Breast epithelium (tissue), 4 donors: Measurements from ENCODE around the gene CLCA4. TPM values are rescaled to one million over a fixed set of nuclear protein-coding genes. Genes with fewer than 3 reads are reported as not detected.

Experiments
- DNase-seq, 2 donors: peaks; one replicate each; pipeline ENCODE4 v3.0.0-alpha.2; 2019; ENCODE audit warnings: low spot score in 2 of 2
- H3K27ac ChIP-seq, 2 donors: fragments of 200-600 bp; sonication (generic) in 1 of 2; one replicate each; pipeline ENCODE4 v1.5.1; 2016 to 2019; ENCODE audit warnings: mild to moderate bottlenecking in 1 of 2
- H3K27me3 ChIP-seq, 2 donors: fragments of 200-600 bp; sonication (generic) in 1 of 2; one replicate each; pipeline versions ENCODE4 v1.5.1 to v1.6.0; 2017 to 2019; ENCODE audit warnings: control low read depth in 1 of 2, mild to moderate bottlenecking in 1 of 2
- H3K36me3 ChIP-seq: fragments of 200-600 bp; one replicate; pipeline ENCODE4 v1.5.1; 2019
- H3K4me1 ChIP-seq, 2 donors: fragments of 200-600 bp; sonication (generic); one replicate each; pipeline ENCODE4 v1.5.1; 2016 to 2019; ENCODE audit warnings: control low read depth in 1 of 2
- H3K4me3 ChIP-seq, 3 donors: fragments of 200-600 bp; sonication (generic); 1 replicate in 2 of 3; 2 replicates in 1 of 3; pipeline ENCODE4 v1.5.1; 2016 to 2019; ENCODE audit warnings: mild to moderate bottlenecking in 3 of 3, moderate library complexity in 2 of 3
- H3K9me3 ChIP-seq, 2 donors: fragments of 200-600 bp; sonication (generic) in 1 of 2; one replicate each; pipeline ENCODE4 v1.5.1; 2016 to 2019; ENCODE audit warnings: control low read depth in 1 of 2
- CTCF ChIP-seq, 3 donors: fragments of 450-650 bp; IDR thresholded peaks; one replicate each; pipeline ENCODE4 v1.5.1; 2016 to 2017; ENCODE audit warnings: antibody characterized with exemption in 3 of 3, mild to moderate bottlenecking in 3 of 3, moderate library complexity in 3 of 3
- POLR2A ChIP-seq: fragments of 450-650 bp; IDR thresholded peaks from one replicate; pipeline ENCODE4 v1.6.1; 2016; ENCODE audit warnings: antibody characterized with exemption, mild to moderate bottlenecking, moderate library complexity
- POLR2AphosphoS5 ChIP-seq, 3 donors: sonication (generic); formaldehyde crosslinking; IDR thresholded peaks; one replicate each; pipeline ENCODE4 v1.6.1; 2017; ENCODE audit warnings: antibody characterized with exemption in 3 of 3
- intact Hi-C: fragments of 100-400 bp; cut with DNase I; formaldehyde crosslinking; loops from one replicate; pipeline ENCODE4 v1.15.1; 2023; ENCODE audit warnings: low total_unique reads
- total RNA-seq, 3 donors: library from RNA; depleted of rRNA; stranded (reverse); fragments of >200 nt; gene quantifications; one replicate each; pipeline ENCODE4 v1.1.0, GENCODE V29; 2016

Gene CLCA4, protein sequence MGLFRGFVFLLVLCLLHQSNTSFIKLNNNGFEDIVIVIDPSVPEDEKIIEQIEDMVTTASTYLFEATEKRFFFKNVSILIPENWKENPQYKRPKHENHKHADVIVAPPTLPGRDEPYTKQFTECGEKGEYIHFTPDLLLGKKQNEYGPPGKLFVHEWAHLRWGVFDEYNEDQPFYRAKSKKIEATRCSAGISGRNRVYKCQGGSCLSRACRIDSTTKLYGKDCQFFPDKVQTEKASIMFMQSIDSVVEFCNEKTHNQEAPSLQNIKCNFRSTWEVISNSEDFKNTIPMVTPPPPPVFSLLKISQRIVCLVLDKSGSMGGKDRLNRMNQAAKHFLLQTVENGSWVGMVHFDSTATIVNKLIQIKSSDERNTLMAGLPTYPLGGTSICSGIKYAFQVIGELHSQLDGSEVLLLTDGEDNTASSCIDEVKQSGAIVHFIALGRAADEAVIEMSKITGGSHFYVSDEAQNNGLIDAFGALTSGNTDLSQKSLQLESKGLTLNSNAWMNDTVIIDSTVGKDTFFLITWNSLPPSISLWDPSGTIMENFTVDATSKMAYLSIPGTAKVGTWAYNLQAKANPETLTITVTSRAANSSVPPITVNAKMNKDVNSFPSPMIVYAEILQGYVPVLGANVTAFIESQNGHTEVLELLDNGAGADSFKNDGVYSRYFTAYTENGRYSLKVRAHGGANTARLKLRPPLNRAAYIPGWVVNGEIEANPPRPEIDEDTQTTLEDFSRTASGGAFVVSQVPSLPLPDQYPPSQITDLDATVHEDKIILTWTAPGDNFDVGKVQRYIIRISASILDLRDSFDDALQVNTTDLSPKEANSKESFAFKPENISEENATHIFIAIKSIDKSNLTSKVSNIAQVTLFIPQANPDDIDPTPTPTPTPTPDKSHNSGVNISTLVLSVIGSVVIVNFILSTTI
- total RNA-seq = 10 to 100 TPM in 1 of 3 donors, 1 to 10 TPM in 1, under 1 TPM in 1; 0.16 to 15.1 (median 2.6) TPM

DNA sequence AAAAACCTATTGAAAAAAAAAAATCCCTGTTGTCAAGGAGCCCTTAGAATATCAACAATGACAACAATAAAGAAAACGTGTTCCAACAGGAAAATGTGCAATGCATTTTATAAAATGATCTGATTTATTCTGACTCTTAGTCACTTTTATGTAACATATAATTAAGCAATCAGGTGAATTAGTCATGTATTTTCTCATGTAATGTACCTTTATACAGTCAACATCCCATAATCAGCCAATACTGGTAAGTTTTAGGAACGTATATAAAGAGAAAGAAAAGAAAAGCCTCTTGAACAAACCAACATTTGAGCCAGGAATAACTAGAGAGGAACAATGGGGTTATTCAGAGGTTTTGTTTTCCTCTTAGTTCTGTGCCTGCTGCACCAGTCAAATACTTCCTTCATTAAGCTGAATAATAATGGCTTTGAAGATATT lies at the start of gene CLCA4:
Gene CLCA4 (plus strand): TSS at position 292 of the 435 bp plus-strand sequence. CDS start 42 bp downstream, at position 334.
- Histone ChIP-seq H3K27me3 (no peaks in the 10 kb centered on the region), H3K36me3 (no peaks in the 10 kb centered on the region), H3K4me3 (no peak within 1 kb of the TSS), H3K4me1 (no peaks in the 10 kb centered on the region), H3K27ac (peak within 1 kb of the TSS; percentile 44 to 53), H3K9me3 (no peaks in the 10 kb centered on the region)
- intact Hi-C loops = no loop called here
- DNase-seq = no peak
- no peak for TF ChIP-seq POLR2AphosphoS5 (IDR thresholded peaks at IDR 0.05)
- TF ChIP-seq CTCF (IDR thresholded peaks at IDR 0.05) = no peak
- TF ChIP-seq POLR2A = no peak

DNA sequence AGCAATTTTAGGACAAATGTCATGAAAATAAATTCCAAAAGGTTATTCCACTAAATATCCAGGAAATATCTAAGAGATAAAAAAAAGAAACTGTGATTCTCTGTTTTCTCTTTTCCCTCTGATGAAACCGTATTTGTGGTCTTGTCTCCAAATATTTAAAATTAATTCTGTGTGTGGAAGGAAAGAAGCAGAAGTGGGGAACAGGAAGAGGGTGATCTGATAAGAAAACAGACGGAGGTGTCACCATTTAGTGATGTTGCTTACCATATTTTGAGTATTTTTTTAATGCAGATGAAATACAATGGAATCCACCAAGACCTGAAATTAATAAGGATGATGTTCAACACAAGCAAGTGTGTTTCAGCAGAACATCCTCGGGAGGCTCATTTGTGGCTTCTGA lies 48.6 kb upstream of the CLCA4 start:
- Histone ChIP-seq H3K27me3 (no peaks in the 10 kb centered on the region), H3K4me1 (peaks cover 0 to 4% of the 10 kb centered on the region in 2 donors), H3K36me3 (no peaks in the 10 kb centered on the region), H3K4me3 (no peak overlapping the region), H3K27ac (no peak overlapping the region), H3K9me3 (no peaks in the 10 kb centered on the region)
- DNase-seq = no peak
- TF ChIP-seq CTCF (IDR thresholded peaks at IDR 0.05) (no peak), POLR2A (no peak), POLR2AphosphoS5 (IDR thresholded peaks at IDR 0.05) (no peak)
- intact Hi-C loops = no loop called here

- DNase-seq = no peak
- Histone ChIP-seq H3K4me3 (no peak overlapping the region), H3K27ac (peak overlapping the region in 1 of 2 donors; percentile 89), H3K9me3 (no peaks in the 10 kb centered on the region), H3K36me3 (no peaks in the 10 kb centered on the region), H3K27me3 (no peaks in the 10 kb centered on the region), H3K4me1 (peaks cover 0 to 10% of the 10 kb centered on the region in 2 donors)
- TF ChIP-seq CTCF (IDR thresholded peaks at IDR 0.05) (peak; percentile 68 to 80 (median 71)), POLR2A (no peak)
- intact Hi-C loops = no loop called here
Observed at GRCh38 chr1:86499987-86500593, 46.8 kb upstream of the CLCA4 start.

GRCh38 chr1:86500714-86501113 lies 46.2 kb upstream of the CLCA4 start:
- Histone ChIP-seq H3K4me3 (no peak overlapping the region), H3K36me3 (no peaks in the 10 kb centered on the region), H3K4me1 (peaks cover 0 to 10% of the 10 kb centered on the region in 2 donors), H3K27me3 (no peaks in the 10 kb centered on the region), H3K27ac (peak overlapping the region in 1 of 2 donors; percentile 89), H3K9me3 (no peaks in the 10 kb centered on the region)
- intact Hi-C loops = no loop called here
- DNase-seq = no peak
- TF ChIP-seq CTCF (IDR thresholded peaks at IDR 0.05) (no peak), POLR2AphosphoS5 (IDR thresholded peaks at IDR 0.05) (no peak), POLR2A (no peak)
